AG10803 (cell line): Measurements from ENCODE around the gene CHID1.

Experiments
- DNase-seq: peaks from one replicate; pipeline ENCODE4 v3.0.0; 2010; ENCODE audit warnings: low read depth
- H3K4me3 ChIP-seq: 2 replicates; pipeline ENCODE4 v1.5.1; 2011; ENCODE audit warnings: mild to moderate bottlenecking, low read length, control low read depth
- TF ChIP-seq, protein P1 (sequence below): conservative IDR thresholded peaks from 2 replicates; pipeline ENCODE4 v1.5.1; 2011; ENCODE audit warnings: mild to moderate bottlenecking, low read length, control low read depth, inconsistent platforms

The CHID1 gene

GRCh38 chr11:944711-945470 lies 34.3 kb upstream of the CHID1 start:
- TF ChIP-seq, protein P1, sequence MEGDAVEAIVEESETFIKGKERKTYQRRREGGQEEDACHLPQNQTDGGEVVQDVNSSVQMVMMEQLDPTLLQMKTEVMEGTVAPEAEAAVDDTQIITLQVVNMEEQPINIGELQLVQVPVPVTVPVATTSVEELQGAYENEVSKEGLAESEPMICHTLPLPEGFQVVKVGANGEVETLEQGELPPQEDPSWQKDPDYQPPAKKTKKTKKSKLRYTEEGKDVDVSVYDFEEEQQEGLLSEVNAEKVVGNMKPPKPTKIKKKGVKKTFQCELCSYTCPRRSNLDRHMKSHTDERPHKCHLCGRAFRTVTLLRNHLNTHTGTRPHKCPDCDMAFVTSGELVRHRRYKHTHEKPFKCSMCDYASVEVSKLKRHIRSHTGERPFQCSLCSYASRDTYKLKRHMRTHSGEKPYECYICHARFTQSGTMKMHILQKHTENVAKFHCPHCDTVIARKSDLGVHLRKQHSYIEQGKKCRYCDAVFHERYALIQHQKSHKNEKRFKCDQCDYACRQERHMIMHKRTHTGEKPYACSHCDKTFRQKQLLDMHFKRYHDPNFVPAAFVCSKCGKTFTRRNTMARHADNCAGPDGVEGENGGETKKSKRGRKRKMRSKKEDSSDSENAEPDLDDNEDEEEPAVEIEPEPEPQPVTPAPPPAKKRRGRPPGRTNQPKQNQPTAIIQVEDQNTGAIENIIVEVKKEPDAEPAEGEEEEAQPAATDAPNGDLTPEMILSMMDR = peak; percentile 35
- peak; percentile 46 for DNase-seq
- no peak overlapping the region for H3K4me3 ChIP-seq

DNA sequence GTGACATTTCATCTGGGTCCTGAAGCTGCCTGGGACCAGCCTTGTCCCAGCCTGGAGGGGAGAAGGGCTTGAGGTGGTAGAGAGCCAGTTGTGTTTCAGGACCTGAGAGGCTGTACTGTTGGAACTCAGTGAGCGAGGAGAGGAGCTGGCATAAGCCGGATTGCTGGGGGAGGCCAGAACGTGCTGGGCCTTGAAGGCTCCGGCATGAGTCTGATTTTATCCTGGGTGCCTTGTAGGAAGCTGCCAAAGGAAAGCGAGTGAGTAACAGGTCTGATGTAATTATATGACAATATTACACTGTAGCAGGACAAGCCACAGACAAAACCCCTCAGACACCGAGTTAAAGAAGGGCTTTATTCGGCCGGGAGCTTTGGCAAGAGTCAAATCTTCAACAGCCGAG lies 32.2 kb upstream of the CHID1 start:
- TF ChIP-seq, protein P1 = no peak
- DNase-seq = peak; percentile 82
- no peak overlapping the region for H3K4me3 ChIP-seq

GRCh38 chr11:940496-941135 lies 30.0 kb upstream of the CHID1 start:
- DNase-seq = no peak
- no peak overlapping the region for H3K4me3 ChIP-seq
- TF ChIP-seq, protein P1 = no peak

DNA sequence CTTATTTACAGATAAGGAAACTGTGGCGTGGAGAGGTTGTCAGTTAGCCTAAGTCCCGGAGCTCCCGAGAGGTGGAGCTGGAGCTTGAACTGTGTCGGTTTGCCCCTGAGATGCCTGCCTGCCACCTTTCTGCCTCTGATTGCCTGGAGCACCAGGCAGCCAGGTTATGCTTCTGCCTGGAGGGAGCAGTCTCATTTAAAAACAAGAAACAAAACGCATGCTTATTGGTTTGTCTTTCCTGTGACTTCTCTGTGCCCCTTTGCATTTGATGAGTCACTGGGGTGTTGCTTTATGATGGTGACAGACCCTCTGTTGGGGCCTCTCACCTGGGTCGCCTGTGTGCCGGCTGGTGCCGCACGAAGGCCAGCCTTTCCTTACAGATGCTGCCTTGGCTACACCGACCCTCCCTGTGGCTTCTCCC lies 27.2 kb upstream of the CHID1 start:
- H3K4me3 ChIP-seq = no peak overlapping the region
- no peak for DNase-seq
- TF ChIP-seq, protein P1 = no peak

GRCh38 chr11:936199-936598 lies 25.6 kb upstream of the CHID1 start:
- no peak overlapping the region for H3K4me3 ChIP-seq
- TF ChIP-seq, protein P1 = no peak
- DNase-seq = no peak

DNA sequence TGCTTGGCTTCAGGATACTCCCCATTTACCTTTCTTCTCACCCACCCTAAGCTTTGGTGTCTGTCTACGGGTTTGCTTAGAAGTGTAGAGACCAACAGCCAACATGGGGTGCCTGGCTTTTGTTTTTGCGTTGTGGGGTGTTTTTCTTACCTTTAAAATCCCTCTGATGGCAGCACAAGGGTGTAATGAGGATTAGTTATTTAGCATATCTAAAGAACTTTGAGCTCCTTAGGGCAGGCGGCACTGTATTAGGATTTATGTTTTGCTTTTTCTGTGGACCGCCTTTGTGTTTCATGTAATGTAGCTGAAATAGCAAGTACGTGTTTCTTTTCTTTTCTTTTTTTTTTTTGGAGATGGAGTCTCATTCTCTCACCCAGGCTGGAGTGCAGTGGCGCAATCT lies 23.9 kb upstream of the CHID1 start:
- no peak overlapping the region for H3K4me3 ChIP-seq
- TF ChIP-seq, protein P1 = no peak
- no peak for DNase-seq

DNA sequence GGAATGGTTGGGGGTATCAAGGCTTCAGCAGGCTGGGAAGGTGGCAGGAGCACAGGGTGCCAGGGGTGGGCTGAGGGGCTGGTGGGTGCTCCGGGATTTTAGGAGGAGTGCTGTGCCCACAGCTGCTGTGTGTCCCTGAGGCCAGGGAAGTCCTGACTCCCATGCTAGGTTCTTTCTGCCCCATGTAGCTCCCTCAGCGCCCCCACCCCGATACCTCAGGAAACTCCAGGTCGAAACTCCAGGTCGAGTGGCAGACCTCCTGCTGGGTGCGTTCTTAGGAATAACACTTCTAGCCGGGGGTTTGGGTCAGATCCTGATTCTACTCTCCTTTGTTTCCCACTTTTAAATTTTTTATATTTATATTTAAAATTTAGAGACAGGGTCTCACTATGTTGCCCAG lies 23.3 kb upstream of the CHID1 start:
- DNase-seq = no peak
- no peak overlapping the region for H3K4me3 ChIP-seq
- TF ChIP-seq, protein P1 = no peak
